Stimulated activated CD8-positive, alpha-beta memory T cell treated with anti-CD3 and anti-CD28 coated beads, Interleukin-12 subunit alpha, Interleukin-12 subunit beta, amount 100 ng/mL, for 24 hours (primary cell): ENCODE results near the gene VPS26C.

ENCODE experiments used
- DNase-seq: peaks from one replicate; pipeline ENCODE4 v3.0.0-alpha.2; 2020; ENCODE audit errors: extremely low read depth

VPS26C gene

DNA sequence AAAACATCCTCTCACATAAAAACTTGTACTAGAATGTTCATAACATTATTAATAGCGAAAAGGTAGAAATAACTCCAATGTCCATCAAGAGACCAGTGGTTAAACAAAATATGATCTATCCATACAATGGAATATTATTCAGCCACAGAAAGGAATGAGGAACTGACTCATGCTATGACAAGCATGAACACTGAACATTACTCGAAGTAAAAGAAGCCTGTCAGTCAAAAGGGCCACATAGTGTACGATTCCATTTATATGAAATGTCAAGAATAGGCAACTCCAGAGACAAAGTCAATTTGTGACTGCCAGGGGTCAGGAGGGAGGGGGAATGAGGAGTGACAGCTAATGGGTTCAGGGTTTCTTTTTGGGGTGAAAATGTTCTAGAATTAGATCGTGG is 2.3 kb downstream of the VPS26C start:
- no peak for DNase-seq

DNA sequence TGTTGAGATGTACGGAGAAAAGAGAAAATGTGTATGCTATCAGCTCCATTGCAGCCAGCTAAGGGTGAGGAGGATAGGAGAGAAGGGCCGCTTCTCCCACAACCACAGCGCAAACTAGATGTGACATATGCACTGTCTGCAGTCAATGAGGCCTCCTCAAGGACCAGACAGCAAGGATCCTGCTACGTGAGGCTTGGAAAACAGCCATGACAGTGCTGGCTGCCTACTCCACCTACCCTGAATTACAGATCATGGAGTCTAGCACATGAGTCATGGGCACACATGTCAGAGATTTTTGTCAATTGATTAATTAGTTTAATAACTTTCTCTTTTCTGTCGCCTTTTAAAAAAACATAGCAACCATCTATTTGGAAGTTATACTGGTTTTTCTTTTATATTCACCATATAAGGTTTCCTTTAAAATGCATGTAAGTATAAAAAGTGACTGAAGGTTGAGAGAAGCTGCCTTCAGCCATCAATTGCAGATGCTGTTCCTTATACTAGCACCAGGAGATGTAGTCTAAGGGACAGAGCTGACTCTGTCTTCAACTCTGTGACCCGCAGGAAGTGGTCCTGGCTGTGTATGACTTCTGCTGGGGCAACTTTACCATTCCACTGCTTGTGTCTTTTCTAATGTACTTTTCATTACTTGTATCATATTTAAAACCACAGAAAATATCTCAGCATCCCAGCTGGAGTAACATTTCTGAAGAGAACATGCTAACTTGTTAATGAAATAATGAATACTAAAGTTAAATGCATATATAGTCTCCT is 3.1 kb downstream of the VPS26C start:
- no peak for DNase-seq

DNA sequence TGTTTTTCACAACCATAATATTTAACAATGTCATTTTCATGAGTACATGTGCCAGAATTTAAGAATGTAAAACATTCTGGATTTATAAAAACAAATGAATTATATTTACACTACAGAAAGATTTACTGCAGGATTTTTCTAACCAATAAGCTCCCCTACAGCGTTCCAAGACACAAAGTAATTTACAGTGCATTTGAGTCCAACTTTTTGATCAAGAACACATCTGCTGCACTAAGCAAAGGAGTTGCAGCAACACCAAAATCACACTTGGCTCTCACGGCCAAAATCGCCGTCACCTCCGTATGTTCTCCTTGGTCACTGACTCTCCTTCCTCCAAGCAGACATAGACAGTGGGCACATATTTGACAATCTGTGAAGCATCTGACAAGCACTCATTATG is 7.7 kb downstream of the VPS26C start:
- DNase-seq: no peak

DNA sequence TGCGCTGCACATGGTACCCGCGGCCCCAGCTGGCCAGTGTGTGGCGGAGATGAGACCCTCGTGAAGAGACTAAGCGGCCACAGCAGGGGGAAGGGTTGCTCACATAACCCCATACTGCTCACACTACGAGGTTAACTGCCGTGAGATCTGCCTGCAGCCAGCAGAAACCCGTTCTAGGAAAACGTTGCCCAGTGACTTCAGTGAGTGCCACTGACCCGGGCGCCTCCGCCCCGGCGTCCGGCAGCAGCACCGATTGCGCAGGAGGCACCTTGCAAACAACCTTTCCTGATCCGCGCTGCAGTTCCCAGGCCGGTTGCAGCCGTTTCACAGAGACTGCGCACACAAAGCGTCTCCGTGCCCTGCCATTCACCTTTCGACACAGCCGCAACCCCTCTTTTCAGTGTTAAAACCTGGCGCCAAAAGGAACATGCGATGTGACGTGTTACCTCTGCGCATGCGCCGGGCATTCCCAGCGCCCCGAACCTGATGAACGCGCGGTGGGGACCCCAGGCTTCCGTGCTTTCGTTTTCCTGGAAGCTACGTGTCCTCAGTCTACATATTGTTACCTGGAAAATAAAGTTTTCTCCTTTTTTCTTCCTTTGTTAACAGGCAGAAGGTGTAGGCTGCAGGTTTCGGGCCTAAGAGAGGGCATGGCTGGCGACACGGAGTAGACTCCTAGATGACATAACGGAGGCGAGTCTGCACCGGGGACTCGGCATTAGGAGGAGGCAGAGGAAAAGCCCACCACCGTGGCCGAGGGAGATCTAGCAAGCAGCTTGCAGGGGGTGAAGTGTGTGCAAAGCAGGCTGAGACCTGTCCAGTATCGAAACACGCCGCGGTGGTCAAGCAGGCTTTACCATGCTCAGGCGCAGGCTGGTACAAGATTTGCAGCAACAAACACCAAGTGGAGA is 8.9 kb downstream of the VPS26C start:
- peak; percentile 40 for DNase-seq

DNA sequence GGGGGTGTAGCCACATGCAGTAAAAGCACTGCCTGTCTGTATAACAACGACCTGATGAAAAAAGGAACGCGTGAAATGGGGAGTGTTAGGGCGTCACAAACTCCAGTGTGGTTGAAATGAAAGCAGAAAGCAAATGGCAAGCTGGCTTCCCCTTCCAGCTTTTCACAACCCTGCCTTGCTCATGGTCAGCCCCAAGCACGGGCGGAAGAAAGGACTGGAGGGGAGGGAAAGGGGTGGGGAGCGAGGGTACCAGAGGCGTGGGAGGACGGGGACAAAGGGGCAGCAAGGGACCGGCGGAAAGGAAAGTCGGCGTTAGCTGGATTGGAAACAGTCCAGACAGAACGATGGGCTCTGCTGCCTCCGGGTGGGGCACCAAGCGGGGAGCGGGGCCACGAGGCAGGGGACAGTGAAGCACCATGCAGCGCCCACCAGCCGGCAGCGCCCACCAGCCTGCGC is 9.6 kb downstream of the VPS26C start:
- DNase-seq: no peak

DNA sequence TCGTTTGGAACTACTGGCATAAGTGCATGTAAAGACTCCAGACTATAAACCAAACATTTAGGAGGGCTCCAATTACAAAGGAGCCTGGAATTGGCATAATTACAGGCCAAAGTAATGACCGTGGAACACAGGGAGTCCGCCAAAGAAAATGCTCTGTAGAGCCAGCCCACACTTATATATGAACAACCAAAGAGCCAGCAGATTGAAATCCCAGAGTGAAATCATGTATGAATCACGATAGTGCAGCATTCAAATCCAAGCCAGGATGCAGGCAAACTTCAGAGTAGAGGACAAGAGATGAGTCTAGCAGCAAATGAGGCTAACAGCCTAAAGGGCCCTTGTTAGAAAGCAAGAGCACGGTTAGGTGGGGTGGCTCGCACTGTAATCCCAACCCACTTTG is 13.1 kb downstream of the VPS26C start:
- DNase-seq: no peak

DNA sequence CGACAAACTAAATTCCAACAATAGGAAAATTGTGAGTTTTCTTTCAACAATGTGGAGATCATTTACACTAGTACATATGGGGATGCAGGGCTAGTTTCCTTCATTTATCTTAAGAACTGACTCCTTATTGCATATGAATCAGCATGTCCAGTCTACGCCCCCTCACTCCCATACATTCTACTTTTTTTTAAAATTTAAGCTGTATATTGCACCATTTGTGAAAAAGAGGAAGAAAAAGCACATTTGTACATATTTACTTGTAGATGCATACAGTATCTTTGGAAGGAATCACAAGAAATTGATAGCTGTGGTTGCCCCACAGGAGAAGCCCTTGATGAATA is 15.9 kb downstream of the VPS26C start:
- DNase-seq: no peak

DNA sequence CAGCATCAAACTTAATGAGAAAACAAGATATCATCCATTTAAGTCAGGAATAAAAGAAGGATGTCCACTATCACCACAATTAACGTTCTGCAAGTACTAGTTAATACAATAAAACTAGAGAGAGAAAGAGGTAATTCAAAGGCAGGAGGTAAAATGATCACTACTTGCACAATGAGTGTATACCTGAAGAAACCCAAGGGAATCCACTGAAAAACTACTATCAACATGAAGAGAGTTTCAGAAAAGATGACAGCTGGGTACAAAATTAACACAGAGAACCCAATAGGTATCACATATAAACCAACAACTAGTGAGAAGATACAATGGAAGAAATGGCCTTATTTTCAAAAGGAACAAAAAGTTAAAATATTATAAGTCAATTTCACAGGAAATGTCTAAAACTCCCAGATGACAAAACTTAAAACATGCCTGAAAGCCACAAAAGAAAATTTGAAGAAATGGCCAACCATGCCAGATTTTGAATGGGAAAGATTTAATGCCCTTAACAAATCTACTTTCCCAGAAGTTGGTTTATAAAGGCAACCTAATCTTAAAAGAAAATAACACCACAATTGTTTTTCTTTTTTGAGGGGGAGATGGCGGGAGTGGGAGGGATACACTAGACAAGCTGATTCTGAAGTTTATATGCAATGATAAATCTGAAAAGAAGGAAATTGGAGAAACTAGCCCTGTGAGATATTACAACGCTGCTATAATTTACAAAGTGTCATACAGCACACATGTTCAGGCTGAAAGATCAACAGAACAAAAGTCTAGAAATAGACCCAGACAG is 17.8 kb downstream of the VPS26C start:
- DNase-seq: no peak

DNA sequence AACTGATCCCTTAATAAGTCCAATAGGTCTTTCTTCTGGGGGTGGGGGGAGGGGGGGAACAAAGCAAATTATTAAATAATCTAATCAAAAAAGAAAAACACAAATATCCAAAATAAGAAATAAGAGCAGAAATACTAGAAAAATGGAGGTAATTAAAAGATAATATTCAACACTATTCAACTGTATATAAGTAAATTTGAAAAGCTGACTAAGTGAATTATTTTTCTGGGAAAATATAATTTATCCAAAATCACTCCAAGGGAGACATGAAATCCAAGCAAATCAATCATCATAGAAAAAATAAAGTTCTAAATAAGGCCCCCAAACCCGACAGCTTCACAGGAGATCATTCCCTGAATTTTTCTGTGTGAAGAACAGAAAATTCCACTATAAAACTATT is 18.8 kb downstream of the VPS26C start:
- DNase-seq: no peak

DNA sequence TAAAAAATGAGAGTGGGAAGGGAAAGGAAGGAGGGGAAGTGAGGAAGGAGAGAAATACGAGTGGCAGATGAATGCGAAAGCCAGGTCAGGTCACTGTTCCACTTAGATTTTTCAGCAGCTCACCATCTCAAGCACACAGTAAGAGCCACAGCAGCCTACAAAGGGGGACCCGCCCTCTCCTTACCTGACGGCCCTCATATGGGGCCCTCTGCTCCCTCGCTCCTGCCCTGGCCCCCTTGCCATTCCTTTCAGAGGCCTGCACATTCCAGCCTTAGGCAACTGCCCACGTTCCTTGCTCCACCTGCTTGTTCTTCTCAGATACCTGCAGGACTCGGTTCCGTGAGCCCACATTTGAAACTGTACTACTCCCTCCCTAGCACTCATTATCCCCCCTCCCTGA is 22.0 kb downstream of the VPS26C start:
- no peak for DNase-seq

DNA sequence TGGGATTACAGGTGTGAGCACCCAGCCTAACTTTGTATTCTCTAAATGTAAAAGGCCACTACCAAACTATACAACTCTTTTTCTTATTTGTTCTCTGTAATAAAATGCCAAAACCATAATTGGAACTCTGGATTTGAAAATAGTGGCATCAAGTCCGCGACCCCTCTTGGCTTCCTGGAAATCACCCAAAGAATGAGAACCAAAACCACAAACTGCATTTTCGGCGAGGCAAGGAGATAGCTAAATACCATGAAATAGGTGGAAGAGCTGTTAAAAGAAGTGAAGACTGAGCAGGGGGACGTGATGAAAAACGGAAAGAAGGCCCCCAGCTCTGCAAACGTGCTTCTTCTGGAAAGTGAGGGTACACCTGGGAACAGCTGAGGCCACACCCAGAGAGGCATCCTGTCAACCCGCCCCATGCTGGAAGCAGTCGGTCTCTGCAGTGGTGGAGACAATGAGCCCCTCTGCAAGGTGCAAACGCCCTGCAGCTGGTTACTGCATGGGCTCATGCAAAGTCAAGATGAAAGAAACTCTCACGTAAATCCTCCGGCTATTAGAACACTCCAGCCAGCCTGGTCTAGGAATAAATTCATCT is 22.5 kb downstream of the VPS26C start:
- no peak for DNase-seq

DNA sequence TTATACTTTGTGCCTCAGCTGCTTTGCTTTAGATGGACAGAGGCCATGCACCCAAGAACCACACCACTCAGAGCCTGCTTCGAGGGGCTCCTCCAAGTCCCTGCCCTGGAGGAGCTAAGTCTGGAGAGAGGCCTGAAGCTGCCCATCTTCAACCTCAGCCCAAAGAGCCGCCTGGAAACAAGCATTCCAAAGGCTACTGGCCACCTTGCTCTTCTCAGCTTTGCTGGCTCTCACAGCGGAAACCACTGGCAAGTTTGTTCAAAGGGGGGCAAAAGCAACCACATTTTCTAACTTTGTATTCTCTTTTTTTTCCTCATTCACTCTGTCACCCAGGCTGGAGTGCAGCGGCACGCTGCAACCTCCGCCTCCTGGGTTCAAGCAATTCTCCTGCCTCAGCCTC is 23.2 kb downstream of the VPS26C start:
- DNase-seq: no peak

DNA sequence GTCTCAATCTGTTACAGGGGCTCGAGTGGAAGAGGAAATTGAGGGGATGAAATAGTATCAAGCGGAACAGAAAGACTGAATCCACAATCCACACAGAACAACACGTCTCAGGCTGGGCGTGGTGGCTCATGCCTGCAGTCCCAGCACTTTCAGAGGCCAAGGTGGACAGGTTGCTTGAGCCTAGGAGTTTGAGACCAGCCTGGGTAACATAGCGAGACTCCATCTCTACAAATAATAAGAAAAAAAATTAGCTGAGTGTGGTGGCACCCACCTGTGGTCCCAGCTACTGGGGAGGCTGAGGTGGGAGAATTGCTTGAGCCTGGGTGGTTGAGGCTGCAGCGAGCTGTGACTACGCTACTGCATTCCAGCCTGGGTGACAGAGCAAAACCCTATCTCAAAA is 25.7 kb downstream of the VPS26C start:
- no peak for DNase-seq

DNA sequence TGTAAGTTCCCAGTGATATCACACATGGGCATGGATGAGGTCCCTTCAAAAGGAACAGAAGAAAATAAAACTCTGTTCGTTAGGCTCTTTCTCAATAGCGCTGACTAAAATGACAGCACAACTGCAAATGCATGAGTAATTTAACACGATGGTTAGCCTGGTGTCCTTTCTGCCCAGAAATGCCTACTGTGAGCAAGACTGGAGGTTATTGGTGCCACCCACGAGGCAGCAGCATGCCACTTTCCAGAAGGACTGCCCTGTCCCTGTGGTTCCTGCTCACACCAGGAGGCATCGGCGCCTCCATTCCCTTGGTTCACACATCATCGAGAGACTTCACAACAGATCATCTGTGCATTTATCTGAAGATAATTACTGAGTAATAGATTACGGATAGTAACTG is 26.2 kb downstream of the VPS26C start:
- no peak for DNase-seq

DNA sequence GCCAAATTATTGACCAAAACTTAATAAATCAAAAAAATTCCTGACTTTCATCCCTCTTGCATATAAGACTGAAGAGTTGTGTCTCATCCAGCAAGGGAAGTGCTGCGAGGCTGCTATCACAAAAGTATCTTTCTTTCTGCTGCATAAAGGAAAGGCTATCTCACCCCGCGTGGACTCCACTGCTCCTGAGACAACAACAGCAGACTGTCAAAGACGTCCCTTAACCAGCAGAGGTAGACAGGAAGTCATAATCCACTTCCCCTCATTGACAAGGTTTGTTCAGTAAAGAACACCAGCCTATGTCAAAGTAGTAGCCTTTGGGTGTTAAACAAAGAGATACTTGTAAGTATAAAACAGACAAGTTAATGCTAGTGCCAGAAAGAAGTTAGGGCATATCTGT is 29.4 kb downstream of the VPS26C start:
- DNase-seq: no peak

DNA sequence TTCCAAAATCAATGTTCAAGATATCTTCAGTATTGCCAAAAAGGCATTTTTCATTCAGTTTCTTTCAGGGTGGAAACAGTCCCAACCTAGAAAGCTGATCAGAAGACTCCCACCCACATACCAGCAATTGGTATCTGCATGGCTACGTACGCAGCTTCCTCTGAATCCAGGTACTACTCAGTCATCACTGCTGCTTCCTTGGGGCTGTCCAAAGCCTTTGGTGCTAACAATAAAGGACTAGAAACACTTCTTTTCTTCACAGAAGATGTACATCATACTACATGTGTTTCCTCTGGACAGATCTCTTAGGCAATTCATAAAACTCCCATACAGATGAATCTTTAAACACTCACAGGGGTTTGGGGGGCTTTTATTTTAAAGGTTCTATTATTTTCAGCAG is 29.8 kb downstream of the VPS26C start:
- DNase-seq: no peak

DNA sequence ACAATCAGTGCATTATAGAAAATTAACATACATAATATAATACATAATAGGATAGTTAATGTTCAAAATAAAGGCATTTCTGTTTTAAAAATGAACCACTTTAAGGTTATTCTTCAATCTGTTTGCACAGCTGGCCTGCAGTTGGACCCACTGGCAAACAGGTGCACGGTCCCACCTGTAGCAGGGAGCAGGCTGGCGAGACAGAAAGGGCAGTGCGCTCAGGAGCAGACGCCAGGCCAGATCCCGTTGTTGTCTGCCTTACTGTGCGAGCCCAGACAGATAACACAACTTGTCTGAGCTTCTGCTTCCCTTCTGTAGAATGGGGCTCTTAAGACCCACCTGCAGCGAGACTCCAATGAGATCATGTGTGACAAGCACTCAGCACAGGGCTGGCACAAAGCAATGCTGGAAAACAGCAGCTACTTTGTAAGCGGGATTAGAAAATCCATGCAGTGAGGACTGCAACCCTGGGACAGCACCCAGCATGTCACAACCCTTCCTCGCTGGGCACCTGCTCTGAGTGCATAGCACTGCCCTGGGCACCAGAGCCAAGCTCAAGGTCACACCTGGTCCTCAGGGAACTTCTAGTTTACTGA is 33.5 kb downstream of the VPS26C start:
- DNase-seq: no peak

DNA sequence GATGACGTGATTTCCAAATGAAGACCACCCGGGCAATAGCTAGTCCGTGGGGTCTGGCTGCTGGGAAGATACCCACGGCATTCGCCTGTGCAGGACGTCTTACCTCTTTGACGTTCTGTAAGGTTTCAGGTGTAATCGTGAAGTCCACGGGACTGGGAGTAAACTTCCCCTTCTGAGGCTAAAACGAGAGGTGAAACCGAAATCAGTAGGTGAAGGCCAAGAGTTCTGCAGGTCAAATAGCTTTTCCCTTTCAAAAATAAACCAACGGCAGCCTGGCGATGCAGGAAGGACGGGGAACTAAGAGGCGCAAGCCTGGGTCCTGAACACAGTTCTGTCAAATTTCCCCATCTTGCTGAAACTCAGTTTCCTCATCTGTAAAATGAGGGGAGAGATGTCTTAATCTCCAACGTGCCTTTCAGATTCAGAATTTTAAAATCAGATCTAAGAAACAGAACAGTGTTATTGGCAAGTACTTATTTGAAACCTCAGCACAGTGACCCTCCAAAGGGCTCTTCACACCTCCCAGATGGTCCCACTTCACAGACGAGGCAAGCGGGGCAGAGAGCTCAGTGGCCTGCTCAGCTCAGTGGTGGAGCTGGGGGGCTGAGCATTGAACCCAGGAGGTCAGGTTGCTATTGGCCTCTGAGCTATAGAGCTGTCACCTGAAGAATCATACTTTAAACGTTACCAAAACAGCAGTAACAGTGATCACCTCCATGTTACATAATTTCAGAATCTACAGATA is 34.7 kb downstream of the VPS26C start:
- DNase-seq: no peak

DNA sequence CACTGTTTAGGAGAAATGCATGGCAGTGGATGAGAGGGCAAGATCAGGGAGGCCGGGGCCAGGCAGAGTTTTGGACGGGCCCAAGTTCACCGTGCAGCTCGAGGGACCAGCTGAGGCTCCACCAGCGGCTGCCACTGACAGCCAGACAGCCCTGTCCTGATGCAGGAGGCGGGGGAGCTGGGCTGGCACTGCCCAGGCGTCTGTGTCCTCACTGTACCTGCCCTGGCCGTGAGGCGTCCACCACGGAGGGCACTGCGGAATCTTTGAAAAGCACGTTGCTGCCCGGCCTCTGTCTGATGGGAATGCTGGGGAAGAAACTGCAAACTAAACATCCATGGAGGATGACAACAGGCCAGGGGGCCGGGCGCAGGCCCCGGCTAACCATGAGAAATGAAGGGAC is 35.5 kb downstream of the VPS26C start:
- DNase-seq: no peak

DNA sequence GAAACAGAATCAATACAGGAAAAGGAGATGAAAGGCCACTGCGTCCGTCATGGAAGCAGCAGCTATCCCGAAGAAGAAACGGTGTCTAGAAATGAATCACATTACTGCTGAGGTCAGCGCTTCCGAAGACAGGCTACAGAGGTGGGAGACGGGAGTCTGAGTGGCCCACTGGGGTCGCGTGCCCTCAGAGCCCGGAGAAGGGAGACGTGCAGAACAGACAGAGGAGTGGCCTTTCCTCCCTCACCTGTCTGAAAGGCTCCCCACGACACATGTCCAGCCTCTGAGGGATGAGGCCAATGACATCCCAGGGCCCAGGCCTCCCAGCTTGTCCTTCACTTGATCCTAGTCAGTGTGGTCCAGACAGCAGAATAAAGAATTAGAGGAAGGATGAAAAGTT is 35.9 kb downstream of the VPS26C start:
- DNase-seq: no peak
